ENCODE measurements around the gene GRAMD1A. TPM values are rescaled to one million over a fixed set of nuclear protein-coding genes. Genes with fewer than 3 reads are reported as not detected.

GRAMD1A gene
- total and polyA plus RNA-seq, 2 of the 8 experiments (the other 6 are each of a cell fraction or from before 2014, with no cell fraction given): 113 to 154 TPM

DNA sequence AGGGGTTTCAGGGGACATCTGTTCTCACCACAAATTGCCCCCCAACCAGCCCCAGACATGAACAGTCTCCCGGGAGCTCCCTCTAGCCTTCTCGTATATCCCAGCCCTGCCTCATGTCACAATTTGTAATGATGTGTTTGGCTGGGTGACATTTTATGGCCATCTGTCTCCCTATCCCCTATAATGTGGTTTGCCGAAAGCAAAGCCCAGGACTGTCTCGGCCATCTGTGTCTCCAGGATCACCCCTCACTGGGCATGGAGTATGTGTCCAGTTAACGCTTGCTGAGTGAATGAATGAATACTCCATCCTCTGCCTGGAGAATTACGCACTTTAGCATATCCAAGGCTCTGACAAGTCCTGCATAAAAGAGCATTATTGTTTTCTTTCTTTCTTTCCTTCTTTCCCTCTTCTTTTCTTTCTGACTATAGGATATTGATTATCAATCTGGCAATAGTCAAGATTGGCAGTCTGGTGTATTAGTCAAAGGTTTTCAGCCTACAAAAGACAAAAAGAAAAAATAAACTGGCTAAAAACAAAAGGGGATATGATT, 56.5 kb downstream of the GRAMD1A start:
- peak; percentile 13 for FAIRE-seq

More for the DNA sequence above, 56.5 kb downstream of the GRAMD1A start:
- Histone ChIP-seq H3K56ac (replicated peaks; ENCODE audit: insufficient read length, low read depth, low read length) (no peak overlapping the region), H2BK5ac (ENCODE audit: low read depth, low read length) (no peak overlapping the region), H2AK5ac (ENCODE audit: low read depth, low read length) (no peak overlapping the region), H3K4me2 (ENCODE audit: insufficient read depth in 1 of 2, low read depth in 2 of 2, low read length in 2 of 2) (peak overlapping the region; percentile 1 to 49; a peak in 2 of 4 replicates), H4K20me1 (replicated peaks in 1 of 2; ENCODE audit: control insufficient read depth in 1 of 2, insufficient read depth in 2 of 2, low read length in 2 of 2) (peaks cover 0 to 1% of the 10 kb centered on the region in 2 experiments), H3K18ac (ENCODE audit: extremely low read depth, low read length) (no peak overlapping the region), H3K4ac (replicated peaks; ENCODE audit: insufficient read length, low read depth, low read length) (no peak overlapping the region), H3K9ac (replicated peaks in 1 of 4; ENCODE audit: extremely low read depth in 1 of 4, low read depth in 3 of 4, low read length in 3 of 4) (no peak overlapping the region), H3K23me2 (ENCODE audit: low read depth, low read length) (no peaks in the 10 kb centered on the region), H3K27me3 (replicated peaks in 1 of 4; ENCODE audit: control insufficient read depth in 3 of 4, extremely low read depth in 1 of 4, insufficient read depth in 3 of 4, low read length in 3 of 4) (no peaks in the 10 kb centered on the region), H4K91ac (replicated peaks; ENCODE audit: insufficient read length, low read length) (no peak overlapping the region), H2BK15ac (ENCODE audit: low read length) (no peak overlapping the region), H4K5ac (ENCODE audit: insufficient read length, low read depth, low read length) (no peak overlapping the region), H3K4me1 (replicated peaks in 1 of 4; ENCODE audit: control insufficient read depth in 3 of 4, insufficient read depth in 4 of 4, low read length in 3 of 4) (peaks cover 0 to 11% (median 2%) of the 10 kb centered on the region in 4 experiments; a peak in 5 of 7 replicates), H3K9me3 (ENCODE audit: insufficient read depth in 2 of 2, low read depth in 1 of 2, low read length in 1 of 2) (no peaks in the 10 kb centered on the region), H3K79me2 (ENCODE audit: control insufficient read depth in 1 of 2, insufficient read depth in 2 of 2, low read length in 2 of 2) (no peaks in the 10 kb centered on the region), H3K36me3 (ENCODE audit: control insufficient read depth in 2 of 4, insufficient read depth in 4 of 4, low read length in 3 of 4) (no peaks in the 10 kb centered on the region), H3K23ac (ENCODE audit: insufficient read length) (no peak overlapping the region), H3K27ac (ENCODE audit: low read depth, low read length) (no peak overlapping the region), H2BK20ac (ENCODE audit: low read length) (no peak overlapping the region), H2AFZ (ENCODE audit: low read length) (no peak overlapping the region), H2BK120ac (replicated peaks; ENCODE audit: low read depth, low read length) (no peak overlapping the region), H3K4me3 (ENCODE audit: extremely low read depth in 1 of 4, insufficient read depth in 2 of 4, low read depth in 3 of 4, low read length in 4 of 4) (no peak overlapping the region), H3K79me1 (ENCODE audit: low read depth, low read length) (no peaks in the 10 kb centered on the region), H2BK12ac (ENCODE audit: low read depth, low read length) (no peak overlapping the region), H3K14ac (ENCODE audit: insufficient read length) (no peak overlapping the region), H4K8ac (ENCODE audit: extremely low read depth, insufficient read depth, low read length) (no peak overlapping the region)
- ChIA-PET POLR2A (ENCODE audit: partially characterized antibody) (interaction anchor here (1.0 to 3.8 kb wide), 7 partner anchors 9 to 62 kb away, joined by 3 to 18 read pairs (median 4); no protein-coding TSS in a partner anchor), CTCF (ENCODE audit: partially characterized antibody) (interaction anchor here (0.9 to 13.0 kb wide), 19 partner anchors 8 to 413 kb away, joined by 3 to 105 read pairs (median 6); partner anchors contain the start of gene LGI4)
- TF ChIP-seq TEAD4 (IDR thresholded peaks at IDR 0.05; ENCODE audit: low read depth, low read length): no peak
- TF ChIP-seq PHF8 (conservative IDR thresholded peaks at IDR 0.05; ENCODE audit: low read depth, low read length): no peak
- TF ChIP-seq KDM1A (IDR thresholded peaks at IDR 0.05; ENCODE audit: borderline replicate concordance, low read length): peak; percentile 51; the same call in 1 of the 2 replicates
- TF ChIP-seq SIX5 (IDR thresholded peaks at IDR 0.05; ENCODE audit: low read depth, low read length): no peak
- 0 out of 4 replicates have a peak, but pooled peaks of 1 of the 2 experiments have one; percentile 2 for TF ChIP-seq HDAC2 (IDR thresholded peaks at IDR 0.05; ENCODE audit: borderline replicate concordance in 1 of 2, low read depth in 2 of 2, low read length in 2 of 2)
- no peak for DNase-seq (ENCODE audit: low read depth in 1 of 2, low spot score in 2 of 2)
- WGBS, 2 experiments (ENCODE audit: extremely low coverage in 1 of 2, insufficient coverage in 1 of 2, insufficient read length in 1 of 2, insufficient replicate concordance in 2 of 2, low coverage in 1 of 2, low lambda C conversion rate in 2 of 2, missing lambda C conversion rate in 1 of 2): 82% methylated on average over 6 of the region's 6 CpGs; no CpG with 5 or more reads in 1 of the 2 experiments

All from H1 (cell line).